Measurements from ENCODE around the gene CDC34. TPM values are rescaled to one million over a fixed set of nuclear protein-coding genes. Genes with fewer than 3 reads are reported as not detected.

The CDC34 gene
- total and polyA plus RNA-seq, 2 of the 8 experiments (the other 6 are each of a cell fraction or from before 2014, with no cell fraction given): 95.9 to 129 TPM

DNA sequence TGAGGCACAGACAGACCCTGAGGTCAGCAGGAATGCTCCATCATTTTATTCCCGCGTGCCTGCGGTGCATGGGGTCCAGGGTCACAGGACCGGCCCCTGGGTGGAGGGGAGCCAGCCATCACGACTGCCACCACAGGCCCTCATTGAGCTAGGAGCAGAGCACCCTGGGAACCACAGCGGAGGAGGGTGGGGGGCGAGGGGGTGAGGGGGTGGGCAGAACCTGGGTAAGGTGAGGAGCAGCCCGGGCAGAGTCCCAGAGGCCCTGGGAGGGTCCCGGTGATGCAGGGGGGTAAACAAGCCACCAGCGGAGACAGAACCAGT lies 36.5 kb upstream of the CDC34 start:
- DNase-seq (ENCODE audit: low read depth in 1 of 2, low spot score in 2 of 2): no peak
- no peaks in the 10 kb centered on the region for H3K79me1 ChIP-seq (ENCODE audit: low read depth, low read length)
- TF ChIP-seq ASH2L (IDR thresholded peaks at IDR 0.05; ENCODE audit: low read length) (no peak), SIRT6 (IDR thresholded peaks at IDR 0.05; ENCODE audit: low read length) (no peak), MAFK (IDR thresholded peaks at IDR 0.05; ENCODE audit: low read depth, low read length) (no peak), RFX5 (IDR thresholded peaks at IDR 0.05; ENCODE audit: borderline replicate concordance, low read depth, low read length) (no peak), KDM4A (IDR thresholded peaks at IDR 0.05; ENCODE audit: low read depth, low read length, severe bottlenecking) (no peak), SP2 (IDR thresholded peaks at IDR 0.05; ENCODE audit: low read length) (no peak), ZNF274 (IDR thresholded peaks at IDR 0.05; ENCODE audit: borderline replicate concordance, extremely low read depth, low read length) (no peak), EZH2 (IDR thresholded peaks at IDR 0.05; ENCODE audit: low read depth, low read length, severe bottlenecking) (no peak)
- TF ChIP-seq, protein P1, sequence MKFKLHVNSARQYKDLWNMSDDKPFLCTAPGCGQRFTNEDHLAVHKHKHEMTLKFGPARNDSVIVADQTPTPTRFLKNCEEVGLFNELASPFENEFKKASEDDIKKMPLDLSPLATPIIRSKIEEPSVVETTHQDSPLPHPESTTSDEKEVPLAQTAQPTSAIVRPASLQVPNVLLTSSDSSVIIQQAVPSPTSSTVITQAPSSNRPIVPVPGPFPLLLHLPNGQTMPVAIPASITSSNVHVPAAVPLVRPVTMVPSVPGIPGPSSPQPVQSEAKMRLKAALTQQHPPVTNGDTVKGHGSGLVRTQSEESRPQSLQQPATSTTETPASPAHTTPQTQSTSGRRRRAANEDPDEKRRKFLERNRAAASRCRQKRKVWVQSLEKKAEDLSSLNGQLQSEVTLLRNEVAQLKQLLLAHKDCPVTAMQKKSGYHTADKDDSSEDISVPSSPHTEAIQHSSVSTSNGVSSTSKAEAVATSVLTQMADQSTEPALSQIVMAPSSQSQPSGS (IDR thresholded peaks at IDR 0.05; ENCODE audit: low read length): no peak
- TF ChIP-seq, protein P2, sequence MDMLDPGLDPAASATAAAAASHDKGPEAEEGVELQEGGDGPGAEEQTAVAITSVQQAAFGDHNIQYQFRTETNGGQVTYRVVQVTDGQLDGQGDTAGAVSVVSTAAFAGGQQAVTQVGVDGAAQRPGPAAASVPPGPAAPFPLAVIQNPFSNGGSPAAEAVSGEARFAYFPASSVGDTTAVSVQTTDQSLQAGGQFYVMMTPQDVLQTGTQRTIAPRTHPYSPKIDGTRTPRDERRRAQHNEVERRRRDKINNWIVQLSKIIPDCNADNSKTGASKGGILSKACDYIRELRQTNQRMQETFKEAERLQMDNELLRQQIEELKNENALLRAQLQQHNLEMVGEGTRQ (IDR thresholded peaks at IDR 0.05; ENCODE audit: low read length): no peak

More for the DNA sequence above, 36.5 kb upstream of the CDC34 start:
- no peak overlapping the region for H3K18ac ChIP-seq (ENCODE audit: extremely low read depth, low read length)
- peaks cover 0 to 3% (median 0%) of the 10 kb centered on the region in 4 experiments; a peak in 1 of 8 replicates for H3K36me3 ChIP-seq (ENCODE audit: control insufficient read depth in 2 of 4, insufficient read depth in 4 of 4, low read length in 3 of 4)
- no peak for FAIRE-seq
- no peak overlapping the region for H4K5ac ChIP-seq (ENCODE audit: insufficient read length, low read depth, low read length)
- WGBS, 2 experiments (ENCODE audit: extremely low coverage in 1 of 2, insufficient coverage in 1 of 2, insufficient read length in 1 of 2, insufficient replicate concordance in 2 of 2, low coverage in 1 of 2, low lambda C conversion rate in 2 of 2, missing lambda C conversion rate in 1 of 2): 90% methylated on average over 5 of the region's 10 CpGs; no CpG with 5 or more reads in 1 of the 2 experiments
- H4K8ac ChIP-seq (ENCODE audit: extremely low read depth, insufficient read depth, low read length): no peak overlapping the region
- no peak overlapping the region for H2BK120ac ChIP-seq (replicated peaks; ENCODE audit: low read depth, low read length)
- peak overlapping the region; percentile 66; the same call in 1 of the 2 replicates for H2BK5ac ChIP-seq (ENCODE audit: low read depth, low read length)
- H3K27me3 ChIP-seq (replicated peaks in 1 of 4; ENCODE audit: control insufficient read depth in 3 of 4, extremely low read depth in 1 of 4, insufficient read depth in 3 of 4, low read length in 3 of 4): peaks cover 19 to 25% (median 22%) of the 10 kb centered on the region in 4 experiments
- no peak overlapping the region for H3K4me2 ChIP-seq (ENCODE audit: insufficient read depth in 1 of 2, low read depth in 2 of 2, low read length in 2 of 2)
- H2AK5ac ChIP-seq (ENCODE audit: low read depth, low read length): 0 out of 2 replicates have a peak overlapping the region, but pooled peaks have one; percentile 33
- H4K91ac ChIP-seq (replicated peaks; ENCODE audit: insufficient read length, low read length): no peak overlapping the region
- H3K4me1 ChIP-seq (replicated peaks in 1 of 4; ENCODE audit: control insufficient read depth in 3 of 4, insufficient read depth in 4 of 4, low read length in 3 of 4): peaks cover 0 to 13% (median 9%) of the 10 kb centered on the region in 4 experiments; a peak in 5 of 7 replicates
- H2BK15ac ChIP-seq (ENCODE audit: low read length): peak overlapping the region; percentile 81; the same call in 1 of the 2 replicates
- H3K23me2 ChIP-seq (ENCODE audit: low read depth, low read length): peaks cover 10% of the 10 kb centered on the region; the same call in 1 of the 2 replicates
- H3K4ac ChIP-seq (replicated peaks; ENCODE audit: insufficient read length, low read depth, low read length): no peak overlapping the region
- no peak overlapping the region for H3K4me3 ChIP-seq (ENCODE audit: extremely low read depth in 1 of 4, insufficient read depth in 2 of 4, low read depth in 3 of 4, low read length in 4 of 4)
- H3K14ac ChIP-seq (ENCODE audit: insufficient read length): no peak overlapping the region
- POLR2A ChIA-PET (ENCODE audit: partially characterized antibody): interaction anchor here (1.0 to 1.5 kb wide), 4 partner anchors 12 to 147 kb away, joined by 3 to 5 read pairs (median 4); partner anchors contain the start of gene TPGS1
- H3K56ac ChIP-seq (replicated peaks; ENCODE audit: insufficient read length, low read depth, low read length): no peak overlapping the region
- H4K20me1 ChIP-seq (replicated peaks in 1 of 2; ENCODE audit: control insufficient read depth in 1 of 2, insufficient read depth in 2 of 2, low read length in 2 of 2): peaks cover 0 to 8% of the 10 kb centered on the region in 2 experiments
- no peak overlapping the region for H3K9ac ChIP-seq (replicated peaks in 1 of 4; ENCODE audit: extremely low read depth in 1 of 4, low read depth in 3 of 4, low read length in 3 of 4)
- H2AFZ ChIP-seq (ENCODE audit: low read length): no peak overlapping the region
- CTCF ChIA-PET (ENCODE audit: partially characterized antibody): interaction anchor here (0.5 to 3.7 kb wide), 18 partner anchors 9 to 386 kb away, joined by 3 to 21 read pairs (median 6); partner anchors contain the start of genes CDC34 and MIER2
- H3K27ac ChIP-seq (ENCODE audit: low read depth, low read length): no peak overlapping the region
- H2BK12ac ChIP-seq (ENCODE audit: low read depth, low read length): no peak overlapping the region
- peaks cover 0 to 2% of the 10 kb centered on the region in 2 experiments; a peak in 1 of 4 replicates for H3K9me3 ChIP-seq (ENCODE audit: insufficient read depth in 2 of 2, low read depth in 1 of 2, low read length in 1 of 2)
- no peak overlapping the region for H2BK20ac ChIP-seq (ENCODE audit: low read length)
- no peaks in the 10 kb centered on the region for H3K79me2 ChIP-seq (ENCODE audit: control insufficient read depth in 1 of 2, insufficient read depth in 2 of 2, low read length in 2 of 2)
- H3K23ac ChIP-seq (ENCODE audit: insufficient read length): no peak overlapping the region

Measured in H1 (cell line).